ENCODE measurements around the gene GRM3.

The GRM3 gene

GRCh38 chr7:86904949-86905834 is 261.5 kb downstream of the GRM3 start:
- DNase-seq (ENCODE audit: low read depth): peak; percentile 10

- no peak for DNase-seq (ENCODE audit: low read depth)
Observed at GRCh38 chr7:86908948-86909347, 265.2 kb downstream of the GRM3 start.

- DNase-seq (ENCODE audit: low read depth): no peak
Observed at GRCh38 chr7:86911659-86912058, 267.9 kb downstream of the GRM3 start.

GRCh38 chr7:86913709-86914108 is 270.0 kb downstream of the GRM3 start:
- peak; percentile 18 for DNase-seq (ENCODE audit: low read depth)
